ENCODE measurements around the gene ANO1.
A peak's percentile ranks its signal among the peaks of the same experiment; 100 is the strongest.

The ANO1 gene

GRCh38 chr11:70122490-70123198 lies 44.5 kb downstream of the ANO1 start:
- TF ChIP-seq CTCF (IDR thresholded peaks at IDR 0.05; ENCODE audit: low read depth, low read length): no peak
- in situ Hi-C loops (cut with HindIII; ENCODE audit: low sequenced_read_pairs): no loop called here
- DNase-seq (ENCODE audit: low read depth, low spot score): no peak
- no peak overlapping the region for H3K4me3 ChIP-seq (ENCODE audit: low read depth, low read length)

- in situ Hi-C loops (cut with HindIII; ENCODE audit: low sequenced_read_pairs): no loop called here
Measured at GRCh38 chr11:70123711-70124110, 45.6 kb downstream of the ANO1 start.

GRCh38 chr11:70124321-70125000 lies 46.3 kb downstream of the ANO1 start:
- H3K4me3 ChIP-seq (ENCODE audit: low read depth, low read length): no peak overlapping the region
- in situ Hi-C loops (cut with HindIII; ENCODE audit: low sequenced_read_pairs): no loop called here
- DNase-seq (ENCODE audit: low read depth, low spot score): no peak
- no peak for TF ChIP-seq CTCF (IDR thresholded peaks at IDR 0.05; ENCODE audit: low read depth, low read length)

More at GRCh38 chr11:70123711-70124110, 45.6 kb downstream of the ANO1 start:
- no peak overlapping the region for H3K4me3 ChIP-seq (ENCODE audit: low read depth, low read length)
- DNase-seq (ENCODE audit: low read depth, low spot score): no peak
- TF ChIP-seq CTCF (IDR thresholded peaks at IDR 0.05; ENCODE audit: low read depth, low read length): no peak

GRCh38 chr11:70126494-70126893 lies 48.4 kb downstream of the ANO1 start:
- no peak overlapping the region for H3K4me3 ChIP-seq (ENCODE audit: low read depth, low read length)
- DNase-seq (ENCODE audit: low read depth, low spot score): no peak
- TF ChIP-seq CTCF (IDR thresholded peaks at IDR 0.05; ENCODE audit: low read depth, low read length): no peak
- in situ Hi-C loops (cut with HindIII; ENCODE audit: low sequenced_read_pairs): no loop called here

- in situ Hi-C loops (cut with HindIII; ENCODE audit: low sequenced_read_pairs): no loop called here
- no peak for TF ChIP-seq CTCF (IDR thresholded peaks at IDR 0.05; ENCODE audit: low read depth, low read length)
- no peak overlapping the region for H3K4me3 ChIP-seq (ENCODE audit: low read depth, low read length)
- DNase-seq (ENCODE audit: low read depth, low spot score): peak; percentile 42
Measured at GRCh38 chr11:70127653-70128434, 49.7 kb downstream of the ANO1 start.

GRCh38 chr11:70128435-70128906 lies 50.4 kb downstream of the ANO1 start:
- TF ChIP-seq CTCF (IDR thresholded peaks at IDR 0.05; ENCODE audit: low read depth, low read length): peak; percentile 12
- no peak overlapping the region for H3K4me3 ChIP-seq (ENCODE audit: low read depth, low read length)
- in situ Hi-C loops (cut with HindIII; ENCODE audit: low sequenced_read_pairs): no loop called here
- DNase-seq (ENCODE audit: low read depth, low spot score): peak; percentile 61
